Superior temporal gyrus (tissue), 1 donor: ENCODE measurements around the gene OR10A4.
"Not testable (repeated sequence)": the region's sequence is repeated elsewhere in the genome, so short reads cannot be mapped to it uniquely, and the experiment has no call there.

Source experiments
- DNase-seq: peaks from one replicate; pipeline ENCODE4 v3.0.0-alpha.2; 2016; ENCODE audit errors: extremely low spot score

OR10A4 gene

DNA sequence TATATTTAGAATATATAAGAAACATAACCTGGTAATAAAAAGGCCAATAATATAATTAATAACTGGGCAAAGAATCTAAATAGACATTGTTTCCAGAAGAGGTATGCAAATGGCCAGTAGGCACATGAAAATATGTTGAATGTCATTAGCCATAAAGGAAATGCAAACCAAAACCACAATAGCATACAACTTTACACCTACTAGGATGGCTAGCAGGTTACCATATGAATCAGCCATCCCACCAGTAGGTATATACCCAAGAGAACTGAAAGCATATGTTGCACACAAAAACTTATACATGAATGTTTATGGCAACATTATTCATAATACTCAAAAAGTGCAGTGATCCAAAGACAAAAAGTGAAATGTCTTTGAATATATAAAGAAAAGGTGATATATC lies 18.6 kb downstream of the OR10A4 start:
- DNase-seq, result no peak

DNA sequence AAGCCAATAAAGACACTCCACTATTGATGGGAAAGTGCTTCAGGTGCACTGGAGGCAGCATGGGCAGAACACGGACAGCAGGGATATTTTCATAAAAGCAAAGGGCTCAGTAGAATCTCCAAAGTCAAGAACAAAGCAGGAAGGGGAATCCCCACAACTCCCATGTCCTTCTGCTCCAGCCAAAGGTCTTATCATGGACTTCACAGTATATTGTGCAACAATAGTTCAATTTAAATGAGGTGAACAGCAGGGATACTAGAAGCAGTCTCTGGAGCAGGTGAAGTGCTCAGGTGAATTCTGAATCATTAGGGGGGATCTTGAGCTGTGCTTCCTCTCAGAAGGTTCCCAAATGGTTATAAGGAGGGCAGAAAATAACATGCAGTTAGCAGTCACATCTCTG lies 22.5 kb downstream of the OR10A4 start:
- DNase-seq, result no peak

GRCh38 chr11:6900327-6900999 lies 24.0 kb downstream of the OR10A4 start:
- DNase-seq, result no peak

DNA sequence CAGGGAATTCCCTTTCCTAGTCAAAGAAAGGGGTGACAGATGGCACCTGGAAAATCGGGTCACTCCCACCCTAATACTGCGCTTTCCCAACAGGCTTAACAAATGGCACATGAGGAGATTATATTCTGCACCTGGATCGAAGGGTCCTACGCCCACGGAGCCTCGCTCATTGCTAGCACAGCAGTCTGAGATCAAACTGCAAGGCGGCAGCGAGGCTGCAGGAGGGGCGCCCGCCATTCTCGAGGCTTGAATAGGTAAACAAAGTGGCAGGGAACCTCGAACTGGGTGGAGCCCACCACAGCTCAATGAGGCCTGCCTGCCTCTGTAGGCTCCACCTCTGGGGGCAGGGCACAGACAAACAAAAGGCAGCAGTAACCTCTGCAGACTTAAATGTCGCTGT lies 28.4 kb downstream of the OR10A4 start:
- not testable (repeated sequence) for DNase-seq

DNA sequence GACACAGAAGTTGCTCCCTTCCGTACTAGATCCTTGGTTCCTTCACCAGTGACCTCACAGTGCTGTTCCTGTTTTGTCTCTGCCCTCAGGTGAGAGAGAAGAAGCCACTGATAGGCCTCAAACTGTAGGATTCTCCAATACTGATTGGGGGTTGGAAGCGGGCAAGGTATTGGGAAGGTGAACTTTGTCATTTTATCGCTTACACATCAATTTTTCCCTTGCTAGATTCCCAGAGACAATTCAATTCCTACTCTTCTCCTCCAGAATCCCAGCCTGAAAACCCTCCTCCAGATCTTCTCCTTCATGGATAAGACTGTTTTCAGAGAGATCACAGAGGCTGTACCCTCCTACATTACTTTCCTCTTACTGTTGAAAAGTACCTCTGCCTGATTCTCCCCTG lies 35.0 kb downstream of the OR10A4 start:
- no peak for DNase-seq

GRCh38 chr11:6911948-6912347 lies 35.5 kb downstream of the OR10A4 start:
- DNase-seq, result no peak

DNA sequence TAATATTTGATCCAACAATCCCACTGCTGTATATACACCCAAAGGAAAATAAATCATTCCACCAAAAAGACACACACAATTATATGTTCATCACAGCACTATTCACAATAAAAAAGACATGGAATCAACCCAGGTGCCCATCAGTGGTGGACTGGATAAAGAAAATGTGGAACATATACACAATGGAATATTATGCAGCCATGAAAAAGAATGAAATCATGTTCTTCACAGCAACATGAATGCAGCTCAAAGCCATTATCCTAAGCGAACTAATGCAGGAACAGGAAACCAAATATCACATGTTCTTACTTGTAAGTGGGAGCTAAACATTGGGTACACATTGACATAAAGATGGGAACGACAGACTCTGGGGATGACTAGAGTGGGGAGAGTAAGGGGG lies 43.3 kb downstream of the OR10A4 start:
- no peak for DNase-seq

- no peak for DNase-seq
Measured at GRCh38 chr11:6920702-6921101, 44.3 kb downstream of the OR10A4 start, which contains the start of gene OR2D3. OR2D3 (plus strand) TSS chr11:6921002; CDS start chr11:6921002, 0 bp downstream.

- no peak for DNase-seq
Measured at GRCh38 chr11:6925007-6925577, 48.7 kb downstream of the OR10A4 start.

DNA sequence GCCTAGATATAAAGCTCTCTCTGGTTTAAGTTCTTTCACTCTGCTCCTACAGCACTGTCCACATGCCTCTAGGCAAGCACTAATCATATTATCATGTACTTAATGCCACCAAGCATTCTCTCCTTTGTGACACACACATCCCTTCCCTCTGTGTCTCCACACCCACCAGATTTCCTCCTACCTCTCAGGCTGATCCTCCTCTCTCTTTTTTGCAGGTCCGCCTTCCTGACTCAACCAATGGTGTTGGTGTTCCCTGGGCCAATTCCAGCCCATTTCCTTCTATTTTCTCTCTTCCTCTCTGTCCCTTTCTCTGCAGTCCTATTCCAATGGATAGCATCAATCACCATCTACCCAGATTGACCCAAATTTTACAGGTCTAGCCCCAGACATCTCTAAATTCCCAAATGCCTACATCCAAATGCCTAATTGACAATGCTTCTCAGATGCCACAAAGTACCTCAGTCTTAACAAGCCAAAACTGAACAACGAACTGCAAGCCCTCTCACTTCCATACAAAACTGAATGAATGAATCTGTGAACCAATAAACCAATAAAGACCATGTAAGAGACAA lies 49.3 kb downstream of the OR10A4 start:
- DNase-seq, result no peak

- DNase-seq, result no peak
Measured at GRCh38 chr11:6926208-6927029, 50.0 kb downstream of the OR10A4 start, which contains the start of gene ZNF215. ZNF215 (plus strand) TSS chr11:6926426; CDS start chr11:6932273, 5,847 bp downstream.

DNA sequence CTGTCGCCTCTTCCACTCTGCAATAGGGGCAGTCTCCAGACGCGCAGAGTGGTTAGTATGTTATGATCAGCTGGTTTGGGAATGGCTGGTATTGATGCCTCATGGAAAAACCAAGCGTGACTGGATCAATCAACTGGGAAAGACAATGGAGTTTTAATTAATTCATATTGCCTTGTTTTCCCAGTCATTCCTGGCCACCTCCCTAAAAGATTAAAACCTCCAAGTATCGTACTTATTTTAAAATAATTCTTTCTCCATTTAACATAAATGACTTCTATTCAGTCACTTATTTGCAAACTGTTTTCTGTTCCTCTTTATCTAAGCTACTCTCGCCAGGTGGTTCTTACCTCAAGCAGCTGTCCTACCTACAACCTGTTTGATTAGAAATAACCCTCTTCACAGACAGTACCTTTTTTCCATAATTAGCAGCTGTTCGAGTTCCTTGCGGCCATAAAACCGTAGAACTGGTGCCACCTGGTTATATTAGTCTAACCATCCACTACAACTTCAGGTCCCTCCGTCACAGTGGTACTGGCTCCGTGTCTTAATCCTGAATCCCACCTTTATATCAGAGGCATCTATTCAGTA lies 50.7 kb downstream of the OR10A4 start:
- no peak for DNase-seq
